A673 (cell line): ENCODE data around the gene SPATA9. TPM values are rescaled to one million over a fixed set of nuclear protein-coding genes. Genes with fewer than 3 reads are reported as not detected.
"Not testable (repeated sequence)": the region's sequence is repeated elsewhere in the genome, so short reads cannot be mapped to it uniquely, and the experiment has no call there.

Experiments used
- BruUV-seq: library from RNA; stranded (reverse); fragments of 400-500 nt; replicated peaks from 2 replicates; lab custom pipeline; 2021; lab: Mats Ljungman, UMichigan
- CTCF ChIA-PET: fragments of 300-600 bp; sonication (Branson Sonifier 250); formaldehyde crosslinking; loops from one replicate; lab custom pipeline; 2022; ENCODE audit warnings: antibody characterized with exemption; lab: Charles Lee
- POLR2A ChIA-PET: fragments of 300-600 bp; sonication (Branson Sonifier 250); formaldehyde crosslinking; loops from one replicate; lab custom pipeline; 2022; ENCODE audit warnings: antibody characterized with exemption; ENCODE audit not compliant: low non-redundant PET; lab: Charles Lee
- DNase-seq: peaks from one replicate; pipeline ENCODE4 v3.0.0-alpha.2; 2015; ENCODE audit warnings: low spot score
- H3K27ac ChIP-seq: fragments of 200-600 bp; sonication (generic); 2 replicates; pipeline ENCODE4 v1.5.1; 2016; ENCODE audit warnings: mixed run types, low read depth, mild to moderate bottlenecking, mixed read lengths, antibody characterized with exemption, low read length; ENCODE audit not compliant: poor library complexity, severe bottlenecking
- H3K27me3 ChIP-seq: fragments of 200-600 bp; sonication (generic); replicated peaks from 2 replicates; pipeline ENCODE4 v1.6.1; 2017; ENCODE audit warnings: mixed run types, low read depth, mild to moderate bottlenecking, mixed read lengths, antibody characterized with exemption, low read length; ENCODE audit not compliant: insufficient read depth, poor library complexity
- H3K36me3 ChIP-seq: fragments of 200-600 bp; sonication (generic); 2 replicates; pipeline ENCODE4 v1.6.1; 2016; ENCODE audit warnings: mixed run types, mild to moderate bottlenecking, mixed read lengths, antibody characterized with exemption, low read length; ENCODE audit not compliant: insufficient read depth, poor library complexity, severe bottlenecking
- H3K4me1 ChIP-seq: fragments of 200-600 bp; sonication (generic); 2 replicates; pipeline ENCODE4 v1.6.1; 2017; ENCODE audit warnings: mixed run types, mild to moderate bottlenecking, mixed read lengths, antibody characterized with exemption, low read length; ENCODE audit not compliant: insufficient read depth, poor library complexity, severe bottlenecking
- H3K4me3 ChIP-seq: fragments of 200-600 bp; sonication (generic); 2 replicates; pipeline ENCODE4 v1.5.1; 2016; ENCODE audit warnings: low read depth, mixed run types, mild to moderate bottlenecking, mixed read lengths, low read length; ENCODE audit not compliant: poor library complexity, severe bottlenecking
- H3K9me3 ChIP-seq: fragments of 200-600 bp; sonication (generic); 2 replicates; pipeline ENCODE4 v1.6.1; 2016; ENCODE audit warnings: mixed run types, low read depth, mild to moderate bottlenecking, mixed read lengths, antibody characterized with exemption, low read length; ENCODE audit not compliant: poor library complexity, severe bottlenecking
- EZH2 ChIP-seq: fragments of 200-600 bp; sonication (generic); IDR thresholded peaks from 2 replicates; pipeline ENCODE4 v1.6.1; 2017; ENCODE audit warnings: borderline replicate concordance, low read depth, mild to moderate bottlenecking, mixed read lengths, antibody characterized with exemption, low read length; ENCODE audit not compliant: poor library complexity, severe bottlenecking
- intact Hi-C: fragments of 100-400 bp; cut with micrococcal nuclease; formaldehyde crosslinking; loops from one replicate; pipeline ENCODE4 v1.10.0; 2022; ENCODE audit not compliant: unreplicated experiment
- total RNA-seq: library from RNA; stranded (reverse); gene quantifications from 2 replicates; pipeline ENCODE4 v1.2.3, GENCODE V29; 2021
- TF ChIP-seq, protein P1 (sequence below): fragments of 300-800, 200-600 bp; sonication (generic); conservative IDR thresholded peaks from 2 replicates; pipeline ENCODE4 v1.5.1; 2017; ENCODE audit warnings: low read depth, mild to moderate bottlenecking, antibody characterized with exemption, low read length, moderate library complexity, mixed read lengths

The SPATA9 gene
- total RNA-seq, 1 experiment from 2014 or later = not detected

DNA sequence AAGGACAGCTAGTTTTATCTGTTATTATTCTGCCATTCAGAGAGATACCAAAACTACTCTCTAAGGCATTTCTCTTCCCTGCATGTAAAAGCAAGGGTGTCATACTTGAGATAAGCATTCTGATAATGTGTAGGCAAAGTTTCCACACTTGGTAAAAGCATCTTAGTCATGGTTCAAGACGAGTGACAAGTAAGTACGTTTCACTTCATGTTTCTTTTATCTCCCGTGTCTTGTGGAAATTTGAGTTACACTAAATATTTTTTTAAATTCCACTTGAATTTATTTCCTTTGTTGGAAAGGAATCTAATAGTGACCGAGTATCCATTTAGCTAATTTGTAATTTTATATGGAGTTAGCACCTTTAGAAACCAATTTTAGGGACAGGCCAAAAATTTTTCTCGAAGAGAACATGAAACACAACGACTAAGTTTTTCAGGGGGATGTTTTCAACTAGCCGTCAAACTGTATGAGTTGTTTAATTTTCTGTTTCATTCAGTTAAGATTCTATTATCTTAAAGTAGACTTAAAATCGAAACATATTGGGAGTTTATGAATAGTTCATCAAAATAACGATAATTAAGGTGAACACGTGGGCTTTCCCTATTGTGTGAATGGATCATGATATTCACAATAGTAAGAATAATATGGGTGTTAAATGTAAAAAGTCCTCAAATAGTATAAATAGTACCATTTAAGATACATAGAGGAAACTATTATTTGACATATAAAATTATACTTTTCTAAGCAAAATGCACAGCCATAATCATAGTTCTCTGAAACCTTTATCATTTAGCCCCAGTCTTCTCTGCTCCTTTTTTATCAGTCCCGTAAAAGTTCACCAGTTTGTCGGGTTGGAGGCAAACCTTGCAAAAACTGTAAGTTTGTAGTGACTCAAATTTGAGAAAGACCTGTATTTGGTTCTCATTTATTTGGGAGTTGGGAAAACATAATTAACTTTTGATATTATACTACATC, 34.6 kb downstream of the SPATA9 start:
- intact Hi-C loops = loop anchor here (5.0 to 10.0 kb wide), 3 partner anchors 84 to 957 kb away; partner anchors contain the start of genes MCTP1 and RHOBTB3
- POLR2A ChIA-PET = no interaction called here

DNA sequence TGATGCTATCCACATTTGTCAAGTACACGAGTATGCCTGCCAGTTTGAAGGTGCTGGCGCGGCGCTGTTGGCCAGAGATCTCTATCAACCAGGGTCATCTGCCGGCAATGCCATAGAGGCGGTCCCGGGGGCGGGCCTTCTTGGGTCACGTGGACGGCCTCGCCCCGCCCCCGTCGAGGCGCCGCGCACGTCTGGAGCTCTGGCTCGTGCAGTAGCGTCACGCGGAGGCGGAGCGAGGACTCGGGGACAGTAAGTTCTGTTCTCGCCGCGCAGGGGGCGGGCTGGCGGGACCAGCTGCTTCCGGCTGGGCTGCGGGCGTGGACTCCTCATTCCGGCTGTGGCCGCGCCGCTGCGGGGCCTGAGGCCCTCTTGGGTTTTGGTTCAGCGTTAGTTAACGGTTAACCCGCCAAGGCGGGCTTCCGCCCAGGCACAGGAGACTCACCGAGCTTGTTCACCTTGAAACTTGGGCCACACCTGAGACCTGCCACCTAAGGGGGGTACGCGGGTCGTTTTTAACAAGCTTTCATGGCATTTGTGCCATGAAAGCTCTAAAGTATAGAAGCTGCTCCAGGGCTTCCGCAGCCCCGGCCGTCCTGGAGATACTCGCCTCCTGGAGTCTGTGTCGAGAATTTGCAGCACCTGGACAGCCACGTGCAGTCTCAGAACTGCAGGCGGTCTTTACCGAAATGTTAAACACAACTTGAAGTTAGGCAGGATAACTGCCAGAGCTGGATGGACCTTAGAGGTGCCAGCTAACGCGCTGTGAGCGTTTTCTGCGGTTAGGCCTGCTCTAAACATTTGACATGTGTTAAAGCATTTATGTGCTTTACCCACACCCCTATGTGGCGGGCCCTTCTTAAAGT, 36.0 kb downstream of the SPATA9 start, which contains the start of gene RFESD:
TSS of gene RFESD (plus strand) at position 209 of the 863 bp plus-strand sequence. CDS start 5,495 bp downstream, outside the sequence.
- no peaks in the 10 kb centered on the region for H3K27me3 ChIP-seq
- CTCF ChIA-PET = interaction anchor here (0.6 to 1.0 kb wide), 3 partner anchors 18 to 79 kb away, joined by 3 to 4 read pairs (median 3); no protein-coding TSS in a partner anchor
- no peaks in the 10 kb centered on the region for H3K9me3 ChIP-seq
- TF ChIP-seq, protein P1, sequence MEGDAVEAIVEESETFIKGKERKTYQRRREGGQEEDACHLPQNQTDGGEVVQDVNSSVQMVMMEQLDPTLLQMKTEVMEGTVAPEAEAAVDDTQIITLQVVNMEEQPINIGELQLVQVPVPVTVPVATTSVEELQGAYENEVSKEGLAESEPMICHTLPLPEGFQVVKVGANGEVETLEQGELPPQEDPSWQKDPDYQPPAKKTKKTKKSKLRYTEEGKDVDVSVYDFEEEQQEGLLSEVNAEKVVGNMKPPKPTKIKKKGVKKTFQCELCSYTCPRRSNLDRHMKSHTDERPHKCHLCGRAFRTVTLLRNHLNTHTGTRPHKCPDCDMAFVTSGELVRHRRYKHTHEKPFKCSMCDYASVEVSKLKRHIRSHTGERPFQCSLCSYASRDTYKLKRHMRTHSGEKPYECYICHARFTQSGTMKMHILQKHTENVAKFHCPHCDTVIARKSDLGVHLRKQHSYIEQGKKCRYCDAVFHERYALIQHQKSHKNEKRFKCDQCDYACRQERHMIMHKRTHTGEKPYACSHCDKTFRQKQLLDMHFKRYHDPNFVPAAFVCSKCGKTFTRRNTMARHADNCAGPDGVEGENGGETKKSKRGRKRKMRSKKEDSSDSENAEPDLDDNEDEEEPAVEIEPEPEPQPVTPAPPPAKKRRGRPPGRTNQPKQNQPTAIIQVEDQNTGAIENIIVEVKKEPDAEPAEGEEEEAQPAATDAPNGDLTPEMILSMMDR = no peak
- TF ChIP-seq EZH2 = no peak
- POLR2A ChIA-PET = interaction anchor here (0.6 kb wide), 1 partner anchor 276 kb away, joined by 3 read pairs; no protein-coding TSS in a partner anchor
- no peaks in the 10 kb centered on the region for H3K36me3 ChIP-seq
- intact Hi-C loops = loop anchor here (5.0 to 10.0 kb wide), 3 partner anchors 86 to 958 kb away; partner anchors contain the start of genes MCTP1 and RHOBTB3
- DNase-seq = peak; percentile 98
- H3K4me3 ChIP-seq = peak within 1 kb of the TSS; percentile 50
- BruUV-seq = no TSS peak
- no peaks in the 10 kb centered on the region for H3K4me1 ChIP-seq
- H3K27ac ChIP-seq = peak within 1 kb of the TSS; percentile 74

More for the DNA sequence above, 34.6 kb downstream of the SPATA9 start:
- CTCF ChIA-PET = interaction anchor here (0.6 kb wide), 1 partner anchor 16 kb away, joined by 4 read pairs; no protein-coding TSS in a partner anchor
- peak overlapping the region; percentile 74 for H3K27ac ChIP-seq
- BruUV-seq = no TSS peak
- no peak for TF ChIP-seq EZH2
- TF ChIP-seq, protein P1 = no peak
- H3K4me1 ChIP-seq = no peaks in the 10 kb centered on the region
- DNase-seq = no peak
- no peaks in the 10 kb centered on the region for H3K9me3 ChIP-seq
- no peak overlapping the region for H3K4me3 ChIP-seq
- no peaks in the 10 kb centered on the region for H3K36me3 ChIP-seq
- H3K27me3 ChIP-seq = no peaks in the 10 kb centered on the region

DNA sequence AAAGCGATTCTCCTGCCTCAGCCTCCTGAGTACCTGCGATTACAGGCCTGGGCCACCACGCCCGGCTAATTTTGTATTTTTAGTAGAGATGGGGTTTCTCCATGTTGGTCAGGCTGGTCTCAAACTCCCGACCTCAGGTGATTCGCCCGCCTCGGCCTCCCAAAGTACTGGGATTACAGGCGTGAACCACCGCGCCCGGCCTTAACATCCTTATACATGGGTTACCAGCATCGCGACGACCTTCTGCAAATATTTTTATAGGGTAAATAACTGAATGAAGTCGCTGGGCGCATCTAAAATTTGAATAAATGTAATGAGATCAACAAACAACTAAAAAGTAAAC, 36.6 kb downstream of the SPATA9 start:
- H3K4me3 ChIP-seq = peak overlapping the region; percentile 50
- POLR2A ChIA-PET, H3K36me3 ChIP-seq, DNase-seq, H3K4me1 ChIP-seq, H3K27me3 ChIP-seq, H3K27ac ChIP-seq, H3K9me3 ChIP-seq, BruUV-seq: not testable (repeated sequence)
- intact Hi-C loops = loop anchor here (5.0 to 10.0 kb wide), 3 partner anchors 86 to 959 kb away; partner anchors contain the start of genes MCTP1 and RHOBTB3
- CTCF ChIA-PET = interaction anchor here (0.7 to 1.0 kb wide), 2 partner anchors 18 to 55 kb away, joined by 3 read pairs; no protein-coding TSS in a partner anchor
